ENCODE results near the gene CLTRN.

GRCh38 chrX:15594371-15594770 lies 70.2 kb downstream of the CLTRN start:
- TF ChIP-seq GATA2 (IDR thresholded peaks at IDR 0.05; ENCODE audit: low read depth, low read length), result no peak
- no peak for TF ChIP-seq GATA3 (IDR thresholded peaks at IDR 0.05; ENCODE audit: low read depth, low read length)

Measured in SH-SY5Y (cell line).